Activated CD8-positive, alpha-beta T cell treated with anti-CD3 and anti-CD28 coated beads for 36 hours (primary cell): ENCODE data around the gene NUP88. TPM values are rescaled to one million over a fixed set of nuclear protein-coding genes. Genes with fewer than 3 reads are reported as not detected.
"Not testable (repeated sequence)": the region's sequence is repeated elsewhere in the genome, so short reads cannot be mapped to it uniquely, and the experiment has no call there.

Source experiments
- ATAC-seq: fragments of 200-7000 bp; cut with Tn5 transposase; one replicate; pipeline ENCODE4 v1.10.0; 2021; ENCODE audit warnings: mild to moderate bottlenecking, moderate library complexity
- CTCF ChIA-PET: fragments of 350-600 bp; sonication (Branson Sonifier 250); formaldehyde crosslinking; loops from one replicate; lab custom pipeline; 2021; ENCODE audit warnings: antibody characterized with exemption; lab: Charles Lee
- POLR2A ChIA-PET: fragments of 350-600 bp; sonication (Branson Sonifier 250); formaldehyde crosslinking; loops from one replicate; lab custom pipeline; 2021; ENCODE audit warnings: antibody characterized with exemption; lab: Charles Lee
- DNase-seq: peaks from one replicate; pipeline ENCODE4 v3.0.0-alpha.2; 2020
- H3K27ac Mint-ChIP-seq: one replicate; pipeline ENCODE4 v1.8.0; 2021; ENCODE audit warnings: mild to moderate bottlenecking, mixed read lengths
- H3K27me3 Mint-ChIP-seq: one replicate; pipeline ENCODE4 v1.8.0; 2021; ENCODE audit warnings: mixed read lengths
- H3K36me3 Mint-ChIP-seq: one replicate; pipeline ENCODE4 v1.8.0; 2021; ENCODE audit warnings: low read depth, mixed read lengths
- H3K4me1 Mint-ChIP-seq: one replicate; pipeline ENCODE4 v1.8.0; 2021; ENCODE audit warnings: low read depth, mixed read lengths
- H3K4me3 Mint-ChIP-seq: one replicate; pipeline ENCODE4 v1.8.0; 2021; ENCODE audit warnings: mild to moderate bottlenecking, moderate library complexity, mixed read lengths
- H3K9me3 Mint-ChIP-seq: one replicate; pipeline ENCODE4 v1.8.0; 2021; ENCODE audit warnings: mixed read lengths
- intact Hi-C: fragments of 100-400 bp; cut with micrococcal nuclease; formaldehyde crosslinking; loops from one replicate; pipeline ENCODE4 v1.10.0; 2022
- total RNA-seq, 2 experiments: library from RNA; stranded (reverse); gene quantifications; one replicate each; pipeline ENCODE4 v1.2.3, GENCODE V29; 2021
- TF ChIP-seq, protein P1 (sequence below): fragments of 200-600 bp; IDR thresholded peaks from one replicate; pipeline ENCODE4 v1.8.0; 2022; ENCODE audit warnings: antibody characterized with exemption, mild to moderate bottlenecking

NUP88 gene
- total RNA-seq, 2 experiments from 2014 or later: 140 to 141 TPM

DNA sequence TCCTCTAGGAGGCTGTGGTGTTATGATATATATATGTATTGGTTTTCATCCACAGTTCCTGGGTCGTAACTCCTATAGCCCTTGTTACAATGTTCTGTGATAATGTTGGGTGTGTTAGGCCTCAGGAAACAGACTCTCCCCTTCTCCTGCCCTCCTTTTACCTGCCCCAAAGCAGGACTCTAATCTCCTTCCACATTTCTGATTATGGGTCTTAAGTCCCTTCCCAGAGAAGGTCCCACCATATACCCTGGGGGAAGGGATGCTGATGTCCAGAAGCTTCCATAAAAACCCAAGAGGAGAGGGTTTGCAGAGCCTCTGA, 19.9 kb upstream of the NUP88 start:
- no peaks in the 10 kb centered on the region for H3K9me3 Mint-ChIP-seq
- peak overlapping the region; percentile 81 for H3K27ac Mint-ChIP-seq
- ChIA-PET CTCF (interaction anchor here (0.7 to 6.4 kb wide), 33 partner anchors 10 to 350 kb away, joined by 3 to 68 read pairs (median 6); partner anchors contain the start of genes DHX33, NLRP1, NUP88 and RPAIN), POLR2A (interaction anchor here (0.9 to 3.2 kb wide), 12 partner anchors 9 to 67 kb away, joined by 3 to 30 read pairs (median 4); partner anchors contain the start of genes DHX33, NUP88 and RPAIN)
- peaks cover 49% of the 10 kb centered on the region for H3K36me3 Mint-ChIP-seq
- intact Hi-C loops: no loop called here
- H3K4me1 Mint-ChIP-seq: peaks cover 34% of the 10 kb centered on the region
- DNase-seq (no peak), ATAC-seq (no peak)
- peak overlapping the region; percentile 81 for H3K4me3 Mint-ChIP-seq
- TF ChIP-seq, protein P1, sequence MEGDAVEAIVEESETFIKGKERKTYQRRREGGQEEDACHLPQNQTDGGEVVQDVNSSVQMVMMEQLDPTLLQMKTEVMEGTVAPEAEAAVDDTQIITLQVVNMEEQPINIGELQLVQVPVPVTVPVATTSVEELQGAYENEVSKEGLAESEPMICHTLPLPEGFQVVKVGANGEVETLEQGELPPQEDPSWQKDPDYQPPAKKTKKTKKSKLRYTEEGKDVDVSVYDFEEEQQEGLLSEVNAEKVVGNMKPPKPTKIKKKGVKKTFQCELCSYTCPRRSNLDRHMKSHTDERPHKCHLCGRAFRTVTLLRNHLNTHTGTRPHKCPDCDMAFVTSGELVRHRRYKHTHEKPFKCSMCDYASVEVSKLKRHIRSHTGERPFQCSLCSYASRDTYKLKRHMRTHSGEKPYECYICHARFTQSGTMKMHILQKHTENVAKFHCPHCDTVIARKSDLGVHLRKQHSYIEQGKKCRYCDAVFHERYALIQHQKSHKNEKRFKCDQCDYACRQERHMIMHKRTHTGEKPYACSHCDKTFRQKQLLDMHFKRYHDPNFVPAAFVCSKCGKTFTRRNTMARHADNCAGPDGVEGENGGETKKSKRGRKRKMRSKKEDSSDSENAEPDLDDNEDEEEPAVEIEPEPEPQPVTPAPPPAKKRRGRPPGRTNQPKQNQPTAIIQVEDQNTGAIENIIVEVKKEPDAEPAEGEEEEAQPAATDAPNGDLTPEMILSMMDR: no peak
- no peaks in the 10 kb centered on the region for H3K27me3 Mint-ChIP-seq

DNA sequence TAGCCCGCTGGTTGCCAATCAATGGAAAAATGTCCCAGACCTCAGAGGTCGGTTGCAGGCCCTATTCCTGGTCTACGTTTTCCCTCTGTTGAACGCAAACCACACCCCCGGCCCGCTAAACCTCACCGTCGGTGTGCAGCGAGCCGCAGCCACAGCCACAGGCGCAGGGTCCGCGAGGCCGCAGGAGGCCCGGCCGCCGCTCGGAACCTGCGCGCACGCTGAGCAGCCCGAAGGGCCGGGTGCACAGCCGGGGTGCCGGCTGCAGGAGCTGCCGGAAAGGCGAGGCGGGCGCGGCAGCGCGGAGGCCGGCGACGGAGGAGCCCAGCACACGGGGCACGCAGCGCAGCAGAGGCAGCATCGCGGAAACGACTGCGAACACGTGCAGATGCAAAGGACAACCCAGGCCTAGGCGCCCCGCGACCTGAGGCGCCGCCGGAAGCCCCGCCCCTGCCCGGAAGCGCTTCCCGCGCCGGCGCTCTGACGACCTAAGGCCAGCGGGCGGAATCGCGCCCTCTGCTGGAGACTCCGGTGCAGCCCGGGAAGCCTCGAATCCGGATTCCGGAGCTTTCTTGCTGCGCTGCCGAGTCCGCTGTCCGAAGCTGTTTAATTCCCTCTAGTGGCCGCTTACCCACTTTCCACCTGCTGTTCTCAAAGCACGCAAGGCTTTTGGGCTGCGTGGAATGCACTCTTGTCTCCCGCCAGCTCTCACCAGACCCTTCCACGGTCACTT, 19.4 kb upstream of the NUP88 start, which contains the start of gene C1QBP:
C1QBP (minus strand) TSS at position 440 of the 730 bp plus-strand sequence; CDS start at position 358, 82 bp downstream.
- ATAC-seq (peak; percentile 97), DNase-seq (peak; percentile 95)
- intact Hi-C loops: no loop called here
- peak within 1 kb of the TSS; percentile 84 for H3K27ac Mint-ChIP-seq
- H3K9me3 Mint-ChIP-seq: no peaks in the 10 kb centered on the region
- peak within 1 kb of the TSS; percentile 81 for H3K4me3 Mint-ChIP-seq
- ChIA-PET CTCF (interaction anchor here (0.6 to 6.4 kb wide), 35 partner anchors 10 to 350 kb away, joined by 3 to 68 read pairs (median 5); partner anchors contain the start of genes DHX33, NLRP1, NUP88 and RPAIN), POLR2A (interaction anchor here (0.6 to 3.2 kb wide), 12 partner anchors 8 to 134 kb away, joined by 3 to 30 read pairs (median 4); partner anchors contain the start of genes NUP88 and RPAIN)
- peaks cover 34% of the 10 kb centered on the region for H3K4me1 Mint-ChIP-seq
- no peaks in the 10 kb centered on the region for H3K27me3 Mint-ChIP-seq
- TF ChIP-seq, protein P1: peak; percentile 98
- peaks cover 49% of the 10 kb centered on the region for H3K36me3 Mint-ChIP-seq

DNA sequence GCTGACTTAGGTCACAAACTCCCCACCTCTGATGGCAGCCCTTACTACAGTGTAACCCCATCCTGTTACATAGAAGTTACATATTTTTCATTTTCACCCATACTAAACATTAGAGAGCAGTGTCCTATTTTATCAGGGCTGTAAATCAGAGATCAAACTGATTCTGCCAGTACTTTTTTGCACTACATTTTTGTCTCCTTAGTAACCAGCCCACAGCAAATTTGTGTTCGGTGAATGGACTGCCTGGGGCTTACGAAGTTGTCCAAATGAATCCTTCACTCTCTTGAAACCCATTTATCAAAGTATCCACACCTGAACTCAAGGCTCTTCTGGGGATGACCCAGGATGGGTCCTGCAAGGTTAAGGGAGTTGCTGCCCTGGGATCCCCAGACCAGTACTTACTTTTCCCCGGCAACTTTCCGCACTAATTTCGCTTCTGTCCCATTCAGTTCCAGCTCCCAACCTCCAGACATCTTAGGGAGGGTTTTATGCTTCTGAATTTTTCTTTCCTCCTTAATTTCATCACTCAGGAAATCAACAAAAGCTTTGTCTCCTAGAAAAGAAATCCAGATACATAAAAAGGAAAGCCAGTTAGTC, 18.4 kb upstream of the NUP88 start:
- TF ChIP-seq, protein P1: no peak
- ChIA-PET POLR2A (interaction anchor here (0.7 to 3.2 kb wide), 8 partner anchors 10 to 37 kb away, joined by 3 to 30 read pairs (median 4); partner anchors contain the start of genes NUP88 and RPAIN), CTCF (interaction anchor here (1.3 to 6.4 kb wide), 6 partner anchors 10 to 240 kb away, joined by 3 to 68 read pairs (median 20); partner anchors contain the start of genes DHX33, NUP88 and RPAIN)
- peaks cover 34% of the 10 kb centered on the region for H3K4me1 Mint-ChIP-seq
- ATAC-seq: no peak
- intact Hi-C loops: no loop called here
- peak overlapping the region; percentile 81 for H3K4me3 Mint-ChIP-seq
- H3K27ac Mint-ChIP-seq: peak overlapping the region; percentile 84
- DNase-seq: no peak
- peaks cover 53% of the 10 kb centered on the region for H3K36me3 Mint-ChIP-seq
- no peaks in the 10 kb centered on the region for H3K27me3 Mint-ChIP-seq
- no peaks in the 10 kb centered on the region for H3K9me3 Mint-ChIP-seq

DNA sequence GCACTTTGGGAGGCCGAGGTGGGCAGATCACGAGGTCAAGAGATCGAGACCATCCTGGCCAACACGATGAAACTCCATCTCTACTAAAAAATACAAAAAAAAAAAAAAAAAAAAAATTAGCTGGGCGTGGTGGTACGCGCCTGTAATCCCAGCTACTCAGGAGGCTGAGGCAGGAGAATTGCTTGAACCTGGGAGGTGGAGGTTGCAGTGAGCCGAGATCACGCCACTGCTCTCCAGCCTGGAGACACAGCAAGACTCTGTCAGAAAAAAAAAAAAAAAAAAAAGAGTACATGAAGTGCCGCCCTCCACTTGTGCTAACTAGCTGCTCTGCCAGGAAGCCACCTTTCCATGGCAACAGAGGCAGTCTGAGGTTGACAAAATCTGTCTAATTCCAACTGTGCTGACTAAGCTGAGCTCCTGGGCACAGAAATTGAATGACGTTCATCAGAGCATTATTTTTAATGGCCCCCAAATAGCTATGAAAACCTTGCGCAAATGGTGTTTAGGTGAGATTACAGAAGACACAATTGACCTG, 16.4 kb upstream of the NUP88 start:
- POLR2A ChIA-PET: interaction anchor here (1.3 to 2.2 kb wide), 2 partner anchors 17 to 24 kb away, joined by 3 to 15 read pairs; partner anchors contain the start of genes NUP88 and RPAIN
- DNase-seq, intact Hi-C loops, H3K27me3 Mint-ChIP-seq, ATAC-seq, H3K9me3 Mint-ChIP-seq: not testable (repeated sequence)
- CTCF ChIA-PET: interaction anchor here (1.1 to 6.4 kb wide), 2 partner anchors 8 to 10 kb away, joined by 3 to 68 read pairs; no protein-coding TSS in a partner anchor
- H3K36me3 Mint-ChIP-seq: peaks cover 66% of the 10 kb centered on the region
- H3K27ac Mint-ChIP-seq: peak overlapping the region; percentile 84
- peaks cover 38% of the 10 kb centered on the region for H3K4me1 Mint-ChIP-seq
- H3K4me3 Mint-ChIP-seq: peak overlapping the region; percentile 81

DNA sequence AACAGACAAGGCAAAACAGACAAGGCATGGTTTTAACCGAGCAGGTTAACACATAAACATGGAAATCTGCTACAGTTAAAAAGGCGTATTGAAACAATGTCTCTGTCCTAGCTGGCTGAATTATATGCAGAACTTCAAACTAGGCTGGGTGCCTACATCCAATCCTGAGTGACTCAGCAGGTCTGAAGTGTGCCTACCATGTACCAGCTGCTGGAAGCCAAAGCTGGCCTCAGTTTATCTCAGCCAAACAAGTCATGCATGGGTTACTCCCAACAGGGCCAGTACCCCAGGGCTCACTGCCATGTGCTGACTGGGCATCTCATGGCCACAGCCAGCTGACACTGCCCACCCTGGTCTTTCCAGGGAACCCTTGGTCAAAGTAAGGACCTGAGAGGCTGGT, 15.5 kb upstream of the NUP88 start:
- H3K27ac Mint-ChIP-seq: peak overlapping the region; percentile 69

More for the DNA sequence above, 15.5 kb upstream of the NUP88 start:
- CTCF ChIA-PET: no interaction called here
- intact Hi-C loops: no loop called here
- peaks cover 38% of the 10 kb centered on the region for H3K4me1 Mint-ChIP-seq
- peaks cover 71% of the 10 kb centered on the region for H3K36me3 Mint-ChIP-seq
- H3K27me3 Mint-ChIP-seq: no peaks in the 10 kb centered on the region
- peak overlapping the region; percentile 26 for H3K4me3 Mint-ChIP-seq
- DNase-seq (no peak), ATAC-seq (no peak)
- no peaks in the 10 kb centered on the region for H3K9me3 Mint-ChIP-seq
- TF ChIP-seq, protein P1: no peak
- POLR2A ChIA-PET: interaction anchor here (0.8 to 1.3 kb wide), 4 partner anchors 10 to 29 kb away, joined by 3 to 7 read pairs (median 3); no protein-coding TSS in a partner anchor
